Measurements from ENCODE around the gene PSMD11. TPM values are rescaled to one million over a fixed set of nuclear protein-coding genes. Genes with fewer than 3 reads are reported as not detected.

The PSMD11 gene
- total RNA-seq, 1 donor from 2014 or later: 74.2 TPM

- no peak for DNase-seq (ENCODE audit: low read depth)
- Histone ChIP-seq H3K36me3 (ENCODE audit: control insufficient read depth, insufficient read depth, low read length) (no peaks in the 10 kb centered on the region), H3K27me3 (ENCODE audit: control insufficient read depth, insufficient read depth, low read length) (no peaks in the 10 kb centered on the region), H3K4me3 (ENCODE audit: low read depth, low read length) (no peak overlapping the region)
- FAIRE-seq: no peak
- TF ChIP-seq, protein P1, sequence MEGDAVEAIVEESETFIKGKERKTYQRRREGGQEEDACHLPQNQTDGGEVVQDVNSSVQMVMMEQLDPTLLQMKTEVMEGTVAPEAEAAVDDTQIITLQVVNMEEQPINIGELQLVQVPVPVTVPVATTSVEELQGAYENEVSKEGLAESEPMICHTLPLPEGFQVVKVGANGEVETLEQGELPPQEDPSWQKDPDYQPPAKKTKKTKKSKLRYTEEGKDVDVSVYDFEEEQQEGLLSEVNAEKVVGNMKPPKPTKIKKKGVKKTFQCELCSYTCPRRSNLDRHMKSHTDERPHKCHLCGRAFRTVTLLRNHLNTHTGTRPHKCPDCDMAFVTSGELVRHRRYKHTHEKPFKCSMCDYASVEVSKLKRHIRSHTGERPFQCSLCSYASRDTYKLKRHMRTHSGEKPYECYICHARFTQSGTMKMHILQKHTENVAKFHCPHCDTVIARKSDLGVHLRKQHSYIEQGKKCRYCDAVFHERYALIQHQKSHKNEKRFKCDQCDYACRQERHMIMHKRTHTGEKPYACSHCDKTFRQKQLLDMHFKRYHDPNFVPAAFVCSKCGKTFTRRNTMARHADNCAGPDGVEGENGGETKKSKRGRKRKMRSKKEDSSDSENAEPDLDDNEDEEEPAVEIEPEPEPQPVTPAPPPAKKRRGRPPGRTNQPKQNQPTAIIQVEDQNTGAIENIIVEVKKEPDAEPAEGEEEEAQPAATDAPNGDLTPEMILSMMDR (IDR thresholded peaks at IDR 0.05; ENCODE audit: insufficient read depth, low read length, severe bottlenecking): no peak
Observed at GRCh38 chr17:32495359-32496231, 51.3 kb downstream of the PSMD11 start.

DNA sequence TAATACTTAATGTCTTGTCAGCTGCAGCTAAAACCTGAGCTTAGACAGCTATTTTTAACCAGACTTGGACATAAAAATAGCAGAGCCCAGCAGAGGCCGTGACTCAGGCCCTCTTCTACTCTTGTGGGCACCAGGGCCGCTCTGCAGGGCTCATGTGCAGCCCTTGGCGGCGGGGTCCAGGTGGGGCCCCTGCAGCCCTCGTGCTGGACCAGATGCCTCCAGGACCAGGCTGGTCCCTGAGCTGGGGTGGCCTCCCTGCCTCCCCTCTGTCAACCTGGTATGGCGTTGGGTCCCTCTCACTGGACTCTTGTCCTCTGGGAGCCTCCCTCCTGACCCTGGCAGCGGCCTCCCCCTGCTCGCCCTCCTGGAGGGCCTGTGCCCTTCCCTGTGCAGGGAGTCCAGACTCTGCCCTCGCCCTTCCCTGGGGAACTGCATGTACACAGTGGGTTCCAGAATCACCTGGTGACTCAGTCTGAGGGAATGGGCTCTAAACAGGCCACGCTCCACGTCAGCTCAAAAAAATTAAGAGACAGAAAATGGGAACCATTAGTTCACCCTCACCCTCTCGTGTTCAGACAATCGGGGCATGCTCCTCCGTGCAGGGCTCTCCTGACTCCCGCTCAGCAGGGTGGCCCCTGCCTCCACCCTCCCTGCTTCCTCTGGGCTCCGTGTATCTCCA lies 52.2 kb downstream of the PSMD11 start:
- Histone ChIP-seq H3K36me3 (ENCODE audit: control insufficient read depth, insufficient read depth, low read length) (no peaks in the 10 kb centered on the region), H3K4me3 (ENCODE audit: low read depth, low read length) (no peak overlapping the region), H3K27me3 (ENCODE audit: control insufficient read depth, insufficient read depth, low read length) (no peaks in the 10 kb centered on the region)
- FAIRE-seq: no peak
- DNase-seq (ENCODE audit: low read depth): peak; percentile 88
- TF ChIP-seq, protein P1 (IDR thresholded peaks at IDR 0.05; ENCODE audit: insufficient read depth, low read length, severe bottlenecking): no peak

DNA sequence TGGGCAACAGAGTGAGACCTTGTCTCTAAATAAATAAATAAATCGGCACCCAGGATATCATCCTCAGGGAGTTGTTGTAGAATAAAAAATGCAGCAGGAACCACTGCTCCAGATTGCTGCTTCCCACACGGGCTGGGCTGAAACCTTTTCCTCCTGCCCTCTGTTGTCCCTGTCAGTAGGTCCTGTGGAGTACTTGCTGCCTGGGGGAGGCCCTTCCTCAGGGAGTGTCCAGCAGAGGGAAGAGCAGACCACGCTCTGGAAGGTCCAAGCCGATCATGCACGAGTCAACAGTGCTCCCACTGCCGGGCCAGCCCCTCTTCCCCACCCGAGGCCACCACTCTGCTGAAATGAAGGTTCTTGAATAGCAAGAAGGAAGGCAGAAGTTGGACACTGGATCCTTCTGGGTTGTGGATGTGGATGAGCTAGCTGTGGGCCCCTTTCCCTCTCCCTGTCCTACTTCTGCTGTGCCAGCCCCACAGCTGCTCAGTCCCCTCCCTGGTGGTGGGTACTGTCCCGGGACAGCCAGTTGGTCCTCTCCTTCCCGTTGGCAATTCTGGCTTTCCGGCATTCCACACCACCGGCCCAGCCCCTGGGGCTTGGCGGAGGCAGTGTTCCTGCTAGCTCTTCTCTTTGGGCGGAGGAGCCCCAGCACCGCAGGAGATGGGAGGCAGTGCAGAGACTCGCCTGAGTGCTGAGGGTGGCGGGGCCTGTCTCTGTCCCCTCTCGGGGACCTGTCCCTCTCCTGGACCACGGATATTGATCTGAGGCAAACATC lies 53.3 kb downstream of the PSMD11 start:
- no peak for FAIRE-seq
- TF ChIP-seq, protein P1 (IDR thresholded peaks at IDR 0.05; ENCODE audit: insufficient read depth, low read length, severe bottlenecking): no peak
- Histone ChIP-seq H3K27me3 (ENCODE audit: control insufficient read depth, insufficient read depth, low read length) (no peaks in the 10 kb centered on the region), H3K36me3 (ENCODE audit: control insufficient read depth, insufficient read depth, low read length) (no peaks in the 10 kb centered on the region), H3K4me3 (ENCODE audit: low read depth, low read length) (no peak overlapping the region)
- peak; percentile 10 for DNase-seq (ENCODE audit: low read depth)

DNA sequence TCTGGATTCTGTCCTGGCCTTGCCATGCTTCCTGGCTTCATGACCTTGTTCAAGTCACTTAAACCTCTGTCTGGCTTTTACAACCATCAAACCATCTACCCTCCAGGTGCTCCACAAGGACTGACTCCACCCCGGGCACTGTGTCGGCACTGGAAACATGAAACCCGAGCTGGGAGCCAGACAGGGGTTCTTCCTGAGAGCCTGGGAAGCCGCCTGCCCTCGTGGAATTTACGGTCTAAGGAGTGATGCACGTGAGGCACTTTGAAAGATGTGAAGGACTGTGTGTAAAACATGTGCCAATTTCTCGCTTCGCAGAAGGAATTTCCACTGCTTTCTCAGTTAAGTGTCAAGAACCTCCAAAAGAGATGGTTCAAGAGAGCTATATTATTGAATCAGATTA lies 54.1 kb downstream of the PSMD11 start:
- TF ChIP-seq, protein P1 (IDR thresholded peaks at IDR 0.05; ENCODE audit: insufficient read depth, low read length, severe bottlenecking): no peak
- no peak overlapping the region for H3K4me3 ChIP-seq (ENCODE audit: low read depth, low read length)
- FAIRE-seq: no peak

GRCh38 chr17:32502013-32502412 lies 57.7 kb downstream of the PSMD11 start:
- DNase-seq (ENCODE audit: low read depth) (no peak), FAIRE-seq (no peak)
- no peak overlapping the region for H3K4me3 ChIP-seq (ENCODE audit: low read depth, low read length)
- no peaks in the 10 kb centered on the region for H3K36me3 ChIP-seq (ENCODE audit: control insufficient read depth, insufficient read depth, low read length)
- TF ChIP-seq, protein P1 (IDR thresholded peaks at IDR 0.05; ENCODE audit: insufficient read depth, low read length, severe bottlenecking): no peak
- no peaks in the 10 kb centered on the region for H3K27me3 ChIP-seq (ENCODE audit: control insufficient read depth, insufficient read depth, low read length)

More for the DNA sequence above, 54.1 kb downstream of the PSMD11 start:
- Histone ChIP-seq H3K27me3 (ENCODE audit: control insufficient read depth, insufficient read depth, low read length) (no peaks in the 10 kb centered on the region), H3K36me3 (ENCODE audit: control insufficient read depth, insufficient read depth, low read length) (no peaks in the 10 kb centered on the region)
- DNase-seq (ENCODE audit: low read depth): no peak
